Loucy (cell line): ENCODE data around the gene SUN1.

Experiments
- H2AFZ ChIP-seq: fragments of 200-600 bp; sonication (generic); 2 replicates; pipeline ENCODE4 v1.6.0; 2016; ENCODE audit warnings: antibody characterized with exemption, mild to moderate bottlenecking, low read length, moderate library complexity
- H3F3A ChIP-seq: fragments of 200-600 bp; 2 replicates; pipeline ENCODE4 v1.6.0; 2016; ENCODE audit warnings: antibody characterized with exemption, low read depth, mild to moderate bottlenecking
- H3K27me3 ChIP-seq: fragments of 200-600 bp; sonication (generic); 2 replicates; pipeline ENCODE4 v1.6.1; 2014; ENCODE audit warnings: low read length, mild to moderate bottlenecking; ENCODE audit not compliant: insufficient read depth, poor library complexity, severe bottlenecking
- H3K36me3 ChIP-seq: fragments of 200-600 bp; sonication (generic); 2 replicates; pipeline ENCODE4 v1.6.1; 2016; ENCODE audit warnings: low read length; ENCODE audit not compliant: insufficient read depth
- H3K4me1 ChIP-seq: fragments of 200-600 bp; sonication (generic); 2 replicates; pipeline ENCODE4 v1.5.1; 2014; ENCODE audit warnings: low read length, mild to moderate bottlenecking; ENCODE audit not compliant: insufficient read depth, poor library complexity, severe bottlenecking
- H3K4me2 ChIP-seq: fragments of 200-600 bp; sonication (generic); 2 replicates; pipeline ENCODE4 v1.6.0; 2014; ENCODE audit warnings: antibody characterized with exemption, low read length, low read depth, mild to moderate bottlenecking; ENCODE audit not compliant: poor library complexity, severe bottlenecking
- H3K4me3 ChIP-seq: fragments of 200-600 bp; sonication (generic); 2 replicates; pipeline ENCODE4 v1.5.1; 2014; ENCODE audit warnings: low read length, mild to moderate bottlenecking, mixed read lengths; ENCODE audit not compliant: poor library complexity, severe bottlenecking
- H3K79me2 ChIP-seq: fragments of 200-600 bp; sonication (generic); 2 replicates; pipeline ENCODE4 v1.6.1; 2014; ENCODE audit warnings: low read length; ENCODE audit not compliant: insufficient read depth
- H3K9ac ChIP-seq: fragments of 200-600 bp; sonication (generic); 2 replicates; pipeline ENCODE4 v1.6.0; 2014; ENCODE audit warnings: mild to moderate bottlenecking, low read depth, low read length, moderate library complexity; ENCODE audit not compliant: poor library complexity, severe bottlenecking
- H3K9me2 ChIP-seq: fragments of 200-600 bp; sonication (generic); replicated peaks from 2 replicates; pipeline ENCODE4 v1.6.1; 2016; ENCODE audit warnings: low read depth, low read length, mixed read lengths
- H3K9me3 ChIP-seq: fragments of 200-600 bp; sonication (generic); 2 replicates; pipeline ENCODE4 v1.6.1; 2014; ENCODE audit warnings: mild to moderate bottlenecking, antibody characterized with exemption, low read length, low read depth; ENCODE audit not compliant: insufficient read depth
- H4K20me1 ChIP-seq: fragments of 200-600 bp; sonication (generic); 2 replicates; pipeline ENCODE4 v1.6.0; 2014; ENCODE audit warnings: antibody characterized with exemption, low read length, mild to moderate bottlenecking; ENCODE audit not compliant: insufficient read depth, poor library complexity, severe bottlenecking
- EZH2phosphoT487 ChIP-seq: fragments of 200-600 bp; IDR thresholded peaks from 2 replicates; pipeline ENCODE4 v1.6.1; 2018; ENCODE audit warnings: antibody characterized with exemption, mild to moderate bottlenecking, moderate library complexity, borderline replicate concordance
- TF ChIP-seq, protein P1 (sequence below): fragments of 200-600 bp; sonication (generic); conservative IDR thresholded peaks from 2 replicates; pipeline ENCODE4 v1.5.1; 2014; ENCODE audit warnings: mild to moderate bottlenecking, antibody characterized with exemption, low read length

The SUN1 gene

DNA sequence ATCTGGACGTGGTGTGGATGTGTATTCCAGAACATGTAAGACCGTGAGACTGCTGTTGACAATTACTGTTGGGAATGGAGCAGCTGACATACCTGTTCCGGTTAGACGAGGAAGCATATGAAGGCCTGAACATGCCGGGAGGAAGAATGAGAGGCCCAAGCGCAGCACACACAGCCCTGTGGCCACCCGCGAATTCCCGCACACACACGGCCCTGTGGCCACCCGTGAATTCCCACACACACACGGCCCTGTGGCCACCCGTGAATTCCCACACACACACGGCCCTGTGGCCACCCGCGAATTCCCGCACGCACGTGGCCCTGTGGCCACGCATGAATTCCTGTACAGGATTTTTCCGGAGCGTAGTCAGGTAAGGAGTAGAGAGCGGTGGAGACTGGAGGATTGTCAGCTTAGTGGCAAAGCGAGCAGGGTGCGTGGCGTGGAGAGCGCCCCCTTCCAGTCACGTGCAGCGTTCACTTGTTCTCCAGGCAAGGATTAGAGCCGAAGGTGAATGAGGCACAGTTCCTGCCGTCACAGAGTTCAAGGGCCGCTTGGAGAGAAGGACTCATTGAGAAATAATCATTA is 9.5 kb upstream of the SUN1 start:
- H3K79me2 ChIP-seq: peaks cover 86% of the 10 kb centered on the region
- TF ChIP-seq, protein P1, sequence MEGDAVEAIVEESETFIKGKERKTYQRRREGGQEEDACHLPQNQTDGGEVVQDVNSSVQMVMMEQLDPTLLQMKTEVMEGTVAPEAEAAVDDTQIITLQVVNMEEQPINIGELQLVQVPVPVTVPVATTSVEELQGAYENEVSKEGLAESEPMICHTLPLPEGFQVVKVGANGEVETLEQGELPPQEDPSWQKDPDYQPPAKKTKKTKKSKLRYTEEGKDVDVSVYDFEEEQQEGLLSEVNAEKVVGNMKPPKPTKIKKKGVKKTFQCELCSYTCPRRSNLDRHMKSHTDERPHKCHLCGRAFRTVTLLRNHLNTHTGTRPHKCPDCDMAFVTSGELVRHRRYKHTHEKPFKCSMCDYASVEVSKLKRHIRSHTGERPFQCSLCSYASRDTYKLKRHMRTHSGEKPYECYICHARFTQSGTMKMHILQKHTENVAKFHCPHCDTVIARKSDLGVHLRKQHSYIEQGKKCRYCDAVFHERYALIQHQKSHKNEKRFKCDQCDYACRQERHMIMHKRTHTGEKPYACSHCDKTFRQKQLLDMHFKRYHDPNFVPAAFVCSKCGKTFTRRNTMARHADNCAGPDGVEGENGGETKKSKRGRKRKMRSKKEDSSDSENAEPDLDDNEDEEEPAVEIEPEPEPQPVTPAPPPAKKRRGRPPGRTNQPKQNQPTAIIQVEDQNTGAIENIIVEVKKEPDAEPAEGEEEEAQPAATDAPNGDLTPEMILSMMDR: peak; percentile 53
- no peak for TF ChIP-seq EZH2phosphoT487
- H3K4me2 ChIP-seq: no peak overlapping the region
- peaks cover 41% of the 10 kb centered on the region for H3K4me1 ChIP-seq
- peaks cover 35% of the 10 kb centered on the region for H4K20me1 ChIP-seq
- no peak overlapping the region for H3K9ac ChIP-seq
- H3K4me3 ChIP-seq: no peak overlapping the region
- no peaks in the 10 kb centered on the region for H3F3A ChIP-seq
- no peak overlapping the region for H2AFZ ChIP-seq
- H3K27me3 ChIP-seq: no peaks in the 10 kb centered on the region
- no peaks in the 10 kb centered on the region for H3K9me2 ChIP-seq
- no peaks in the 10 kb centered on the region for H3K9me3 ChIP-seq
- peaks cover 6% of the 10 kb centered on the region; the same call in 1 of the 2 replicates for H3K36me3 ChIP-seq

- H3F3A ChIP-seq: no peaks in the 10 kb centered on the region
- H3K27me3 ChIP-seq: no peaks in the 10 kb centered on the region
- H2AFZ ChIP-seq: no peak overlapping the region
- no peak for TF ChIP-seq EZH2phosphoT487
- TF ChIP-seq, protein P1: no peak
- peaks cover 37% of the 10 kb centered on the region for H3K4me1 ChIP-seq
- no peak overlapping the region for H3K4me2 ChIP-seq
- no peaks in the 10 kb centered on the region for H3K9me3 ChIP-seq
- peaks cover 6% of the 10 kb centered on the region; the same call in 1 of the 2 replicates for H3K36me3 ChIP-seq
- H3K79me2 ChIP-seq: peaks cover 84% of the 10 kb centered on the region
- no peak overlapping the region for H3K9ac ChIP-seq
- H3K9me2 ChIP-seq: no peaks in the 10 kb centered on the region
- H3K4me3 ChIP-seq: no peak overlapping the region
- H4K20me1 ChIP-seq: peaks cover 26% of the 10 kb centered on the region
These were observed 8.6 kb upstream of the SUN1 start for GRCh38 chr7:823649-824048.

GRCh38 chr7:824081-824480 is 8.2 kb upstream of the SUN1 start:
- Histone ChIP-seq H3K9me3 (no peaks in the 10 kb centered on the region), H3K4me2 (peak overlapping the region; percentile 11), H3K4me1 (peaks cover 37% of the 10 kb centered on the region), H2AFZ (no peak overlapping the region), H3K9ac (no peak overlapping the region), H3K79me2 (peaks cover 84% of the 10 kb centered on the region), H3K9me2 (no peaks in the 10 kb centered on the region), H4K20me1 (peaks cover 25% of the 10 kb centered on the region), H3F3A (no peaks in the 10 kb centered on the region), H3K4me3 (no peak overlapping the region), H3K27me3 (no peaks in the 10 kb centered on the region), H3K36me3 (peaks cover 6% of the 10 kb centered on the region; the same call in 1 of the 2 replicates)
- TF ChIP-seq, protein P1: no peak
- no peak for TF ChIP-seq EZH2phosphoT487
